GM18858 (cell line): Measurements from ENCODE around the gene ZGRF1.
"Not testable (repeated sequence)": the region's sequence is repeated elsewhere in the genome, so short reads cannot be mapped to it uniquely, and the experiment has no call there.

Experiments
- ATAC-seq: cut with Tn5 transposase; IDR thresholded peaks from one replicate; pipeline ENCODE4 v1.9.1; 2021; ENCODE audit not compliant: unreplicated experiment

Gene ZGRF1

DNA sequence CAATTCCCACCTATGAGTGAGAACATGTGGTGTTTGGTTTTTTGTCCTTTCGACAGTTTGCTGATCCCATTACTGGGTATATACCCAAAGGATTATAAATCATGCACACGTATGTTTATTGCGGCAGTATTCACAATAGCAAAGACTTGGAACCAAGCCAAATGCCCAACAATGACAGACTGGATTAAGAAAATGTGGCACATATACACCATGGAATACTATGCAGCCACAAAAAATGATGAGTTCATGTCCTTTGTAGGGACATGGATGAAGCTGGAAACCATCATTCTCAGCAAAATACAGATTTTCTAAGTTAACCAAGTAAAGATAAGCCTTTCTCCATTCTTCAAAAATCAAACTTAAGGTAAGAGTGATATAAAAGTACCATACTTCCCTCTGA, 82.4 kb downstream of the ZGRF1 start:
- ATAC-seq = not testable (repeated sequence)

DNA sequence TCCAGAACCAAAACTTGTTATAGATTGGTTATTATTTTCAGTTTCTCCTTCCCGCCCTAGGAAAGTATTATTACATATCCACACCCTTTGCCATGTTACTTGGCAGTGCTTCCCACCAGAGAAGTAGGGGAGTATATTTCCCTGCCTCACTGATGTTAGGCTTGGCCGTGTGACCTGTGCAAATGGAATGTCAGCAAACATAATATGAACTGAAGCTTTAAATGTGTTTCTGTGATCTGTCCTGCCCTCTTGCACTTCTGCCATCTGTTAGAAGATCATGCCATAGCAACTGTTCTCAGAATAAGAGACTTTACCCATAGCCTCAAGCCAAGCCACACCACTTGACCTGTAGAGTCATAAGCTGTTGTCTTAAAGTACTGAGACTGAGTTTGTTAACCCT, 84.0 kb downstream of the ZGRF1 start:
- ATAC-seq = no peak

DNA sequence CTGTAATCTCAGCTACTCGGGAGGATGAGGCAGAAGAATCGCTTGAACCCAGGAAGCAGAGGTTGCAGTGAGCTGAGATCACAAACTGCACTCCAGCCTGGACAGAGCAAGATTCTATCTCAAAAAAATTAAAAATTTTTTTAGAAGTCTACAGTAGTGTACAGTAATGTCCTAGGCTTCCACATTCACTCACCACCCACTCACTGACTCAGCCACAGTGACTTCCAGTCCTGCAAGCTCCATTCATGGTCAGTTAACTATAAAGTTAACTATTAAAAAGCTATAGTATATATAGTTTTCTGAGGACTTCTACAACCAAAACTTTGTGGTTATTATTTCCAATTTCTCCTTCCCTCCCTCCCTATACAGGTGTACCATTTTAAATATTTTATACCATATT, 86.0 kb downstream of the ZGRF1 start:
- no peak for ATAC-seq

DNA sequence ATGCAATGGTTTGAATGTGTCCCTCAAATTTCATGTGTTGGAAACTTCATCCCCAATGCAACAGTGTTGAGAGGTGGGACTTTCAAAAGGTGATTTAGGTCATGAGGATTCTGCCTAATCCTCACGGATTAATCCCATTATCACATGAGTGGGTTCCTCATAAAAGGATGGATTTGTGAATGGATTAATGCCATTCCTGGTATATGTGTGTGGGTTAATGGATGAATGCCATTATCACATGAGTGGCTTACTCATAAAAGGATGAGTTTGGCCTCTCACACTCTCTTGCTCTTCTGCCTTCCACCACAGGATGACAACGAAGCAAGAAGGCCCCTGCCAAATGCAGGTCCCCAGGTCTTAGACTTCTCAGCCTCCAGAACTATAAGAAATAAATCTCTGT, 90.2 kb downstream of the ZGRF1 start:
- no peak for ATAC-seq

DNA sequence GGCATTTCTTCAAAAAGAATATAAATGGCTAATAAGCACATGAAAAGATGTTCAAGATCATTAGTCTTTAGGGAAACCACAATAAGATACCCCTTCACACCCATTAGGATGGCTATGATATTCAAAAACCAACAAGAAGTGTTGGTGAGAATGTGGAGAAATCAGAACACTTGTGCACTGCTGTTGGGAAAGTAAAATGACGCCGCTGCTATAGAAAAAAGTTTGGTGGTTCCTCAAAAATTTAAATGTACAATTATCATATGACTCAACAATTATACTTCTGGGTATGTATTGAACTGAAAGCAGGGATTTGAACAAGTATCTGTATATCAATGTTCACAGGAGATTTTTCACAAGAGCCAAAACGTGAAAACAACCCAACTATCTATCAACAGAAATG, 91.4 kb downstream of the ZGRF1 start:
- ATAC-seq = no peak

DNA sequence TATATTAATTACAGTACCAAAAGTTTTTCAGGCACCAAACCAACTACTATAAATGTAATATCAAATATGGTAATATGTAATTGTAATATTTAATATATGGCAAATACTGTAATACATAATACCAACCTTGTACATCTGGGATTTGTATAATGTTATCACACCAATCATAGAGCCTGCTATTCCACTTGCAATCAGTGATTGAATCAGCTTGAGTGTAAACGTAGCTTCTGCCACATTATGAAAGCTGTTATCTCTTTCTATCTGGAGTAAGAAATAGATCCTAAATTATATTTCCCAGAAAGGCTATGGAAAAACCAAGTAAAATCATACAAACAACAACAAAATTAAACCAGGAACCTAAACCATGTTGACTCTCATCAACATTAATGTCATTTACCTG, 96.0 kb downstream of the ZGRF1 start:
- ATAC-seq = no peak

DNA sequence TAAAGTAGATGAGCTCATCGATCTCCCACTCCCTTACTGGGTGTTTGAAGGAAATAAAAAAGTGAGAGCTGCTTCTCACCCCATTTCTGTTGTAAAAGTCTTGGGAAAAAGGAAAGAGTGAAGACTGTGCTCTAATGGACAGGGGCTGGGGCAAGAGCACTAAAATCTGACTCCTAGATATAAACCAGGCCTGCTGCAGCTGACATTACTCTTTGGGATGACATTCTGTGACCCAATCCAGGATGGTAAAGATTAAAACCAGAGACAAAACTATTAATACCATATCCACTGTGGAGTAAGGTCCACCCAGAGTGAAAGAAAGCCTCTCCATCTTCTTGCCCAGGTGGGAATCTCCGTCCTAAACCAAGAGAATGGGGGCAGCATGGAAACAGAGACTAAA, 100.6 kb downstream of the ZGRF1 start:
- ATAC-seq = no peak

DNA sequence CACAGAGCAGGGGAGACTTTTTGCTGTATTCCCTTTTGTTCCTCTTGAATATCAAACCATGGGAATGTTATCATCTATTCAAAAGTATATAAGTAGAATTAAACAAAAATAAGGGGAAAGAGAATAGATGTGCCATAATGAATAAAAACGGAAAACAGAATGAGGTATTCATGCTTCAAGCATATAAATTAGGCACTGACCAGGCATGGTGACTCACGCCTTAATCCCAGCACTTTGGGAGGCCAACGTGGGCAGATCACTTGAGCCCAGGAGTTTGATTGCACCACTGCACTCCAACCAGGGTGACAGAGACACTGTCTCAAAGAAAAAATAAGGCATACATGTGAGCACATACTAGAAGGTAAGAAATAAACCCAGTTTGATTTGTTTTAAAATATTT, 104.4 kb downstream of the ZGRF1 start:
- no peak for ATAC-seq

DNA sequence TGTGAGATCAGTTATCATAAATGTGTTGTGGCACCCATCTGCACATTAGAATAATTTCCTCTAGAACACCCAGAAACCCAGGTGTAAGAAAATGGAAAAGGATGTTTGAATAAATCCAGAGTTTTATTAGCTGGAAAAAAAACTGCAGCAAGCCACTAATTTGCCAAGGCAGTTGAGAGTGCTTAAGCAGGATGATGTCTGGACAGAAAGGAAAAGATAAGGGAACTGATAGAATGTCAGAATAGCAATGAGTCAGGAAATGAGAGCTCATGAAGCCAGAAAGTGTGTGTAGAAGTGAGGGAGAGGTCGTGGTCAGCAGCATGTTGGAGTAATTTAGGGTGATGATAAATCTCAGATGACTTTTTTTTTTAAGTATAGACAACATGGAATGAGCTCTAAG, 105.6 kb downstream of the ZGRF1 start:
- no peak for ATAC-seq

DNA sequence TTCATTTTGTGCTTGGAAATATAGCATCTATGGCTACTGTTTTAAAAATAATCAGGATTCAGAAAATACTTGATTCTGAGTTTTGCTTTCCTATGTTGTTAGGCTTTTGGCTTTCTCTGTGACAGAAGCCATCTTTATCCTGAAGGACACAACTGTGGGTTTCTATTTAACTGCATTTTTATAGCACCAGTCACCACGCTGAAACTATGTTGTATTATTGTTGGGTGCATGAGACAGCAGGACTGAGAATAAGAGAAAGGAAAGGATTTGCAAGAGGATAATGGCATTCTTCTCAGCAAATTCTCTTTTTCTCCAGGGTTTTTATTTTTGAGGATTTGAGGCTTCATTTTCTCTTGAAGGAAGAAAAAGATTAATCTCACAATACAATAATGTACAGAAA, 110.6 kb downstream of the ZGRF1 start:
- no peak for ATAC-seq

DNA sequence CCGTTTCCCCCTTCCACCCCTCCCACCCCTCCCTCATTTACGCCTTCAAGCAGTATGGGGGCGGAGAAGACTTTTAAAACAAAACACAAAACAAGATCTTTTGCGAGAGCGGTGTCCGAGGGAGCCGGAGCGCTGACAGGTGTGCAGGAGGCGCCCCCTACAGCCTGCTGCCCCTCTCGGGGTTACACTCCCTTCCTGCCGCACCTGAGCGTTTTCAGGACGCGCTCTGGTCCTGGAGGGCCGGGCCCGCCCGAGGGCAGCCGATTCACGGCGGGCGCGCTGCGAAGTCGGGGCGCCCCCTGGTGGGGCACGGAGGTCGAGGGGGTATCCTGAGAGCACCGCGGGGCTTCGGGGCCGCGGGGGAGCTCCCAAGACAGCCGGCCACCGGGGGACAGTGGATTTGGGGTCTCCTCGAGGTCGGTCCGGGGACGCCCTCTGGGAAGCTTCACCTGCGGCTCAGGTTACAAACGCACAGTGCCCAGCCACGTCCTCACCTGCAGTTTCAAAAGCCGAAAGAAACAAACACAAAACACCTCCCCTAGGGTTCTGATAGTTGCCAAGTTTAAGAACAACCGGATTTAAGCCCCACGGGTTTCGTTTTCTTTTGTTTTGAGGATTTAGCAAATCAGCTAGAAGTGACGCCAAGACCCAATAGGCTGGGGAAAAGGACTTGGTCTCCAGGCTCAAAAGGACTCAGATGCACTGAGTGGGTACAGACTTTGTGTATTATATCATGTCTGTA, 112.8 kb downstream of the ZGRF1 start:
- peak; percentile 84 for ATAC-seq

DNA sequence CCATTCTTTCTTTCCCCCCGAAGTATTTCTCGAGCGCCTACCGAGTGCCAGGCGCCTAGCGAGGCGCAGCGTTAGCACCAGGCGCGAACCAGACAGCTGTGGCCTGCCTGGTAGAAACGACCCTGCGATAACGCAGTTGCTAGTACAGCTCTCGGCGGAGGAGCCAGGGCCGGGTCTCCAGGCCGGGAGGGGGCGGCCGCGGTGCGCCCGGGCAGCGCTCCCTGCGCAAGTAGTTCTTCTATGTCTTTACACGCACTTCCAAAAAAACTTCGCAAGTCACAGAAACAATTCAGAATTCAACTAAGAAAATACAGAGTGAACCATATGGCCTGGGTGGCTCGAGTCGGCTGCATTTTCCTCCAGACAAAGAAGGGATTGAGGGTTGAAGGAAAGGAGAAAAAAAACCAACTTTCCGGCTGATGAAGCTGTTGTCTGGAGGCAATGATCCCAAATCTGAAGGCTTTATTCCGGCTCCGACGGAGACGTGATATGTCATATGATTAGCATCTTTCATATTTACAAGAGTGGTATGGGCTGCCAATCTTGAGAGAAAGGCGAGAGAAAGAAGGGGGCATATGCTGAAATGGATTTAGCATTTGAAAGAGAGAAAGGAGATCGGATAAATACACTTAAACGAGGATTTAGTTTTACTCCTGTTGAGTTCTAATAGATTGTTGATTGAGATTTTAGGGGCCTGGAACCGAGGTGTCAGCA, 113.5 kb downstream of the ZGRF1 start:
- ATAC-seq = peak; percentile 35

DNA sequence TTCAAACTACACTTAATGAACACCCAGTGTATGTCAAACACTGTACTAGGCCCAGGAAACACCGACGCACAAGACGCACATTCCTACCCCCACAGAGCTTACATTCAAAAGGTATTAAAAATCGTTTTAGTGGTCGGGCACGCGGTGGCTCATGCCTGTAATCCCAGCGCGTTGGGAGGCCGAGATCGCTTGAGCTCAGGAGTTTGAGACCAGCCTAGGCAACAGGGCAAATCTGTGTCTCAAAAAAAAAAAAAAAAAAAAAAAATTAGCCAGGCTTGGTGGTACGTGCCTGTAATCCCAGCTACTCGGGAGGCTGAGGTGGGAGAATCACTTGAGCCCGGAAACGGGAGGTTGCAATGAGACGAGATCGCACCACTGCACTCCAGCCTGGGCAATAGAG, 114.3 kb downstream of the ZGRF1 start:
- ATAC-seq = not testable (repeated sequence)

DNA sequence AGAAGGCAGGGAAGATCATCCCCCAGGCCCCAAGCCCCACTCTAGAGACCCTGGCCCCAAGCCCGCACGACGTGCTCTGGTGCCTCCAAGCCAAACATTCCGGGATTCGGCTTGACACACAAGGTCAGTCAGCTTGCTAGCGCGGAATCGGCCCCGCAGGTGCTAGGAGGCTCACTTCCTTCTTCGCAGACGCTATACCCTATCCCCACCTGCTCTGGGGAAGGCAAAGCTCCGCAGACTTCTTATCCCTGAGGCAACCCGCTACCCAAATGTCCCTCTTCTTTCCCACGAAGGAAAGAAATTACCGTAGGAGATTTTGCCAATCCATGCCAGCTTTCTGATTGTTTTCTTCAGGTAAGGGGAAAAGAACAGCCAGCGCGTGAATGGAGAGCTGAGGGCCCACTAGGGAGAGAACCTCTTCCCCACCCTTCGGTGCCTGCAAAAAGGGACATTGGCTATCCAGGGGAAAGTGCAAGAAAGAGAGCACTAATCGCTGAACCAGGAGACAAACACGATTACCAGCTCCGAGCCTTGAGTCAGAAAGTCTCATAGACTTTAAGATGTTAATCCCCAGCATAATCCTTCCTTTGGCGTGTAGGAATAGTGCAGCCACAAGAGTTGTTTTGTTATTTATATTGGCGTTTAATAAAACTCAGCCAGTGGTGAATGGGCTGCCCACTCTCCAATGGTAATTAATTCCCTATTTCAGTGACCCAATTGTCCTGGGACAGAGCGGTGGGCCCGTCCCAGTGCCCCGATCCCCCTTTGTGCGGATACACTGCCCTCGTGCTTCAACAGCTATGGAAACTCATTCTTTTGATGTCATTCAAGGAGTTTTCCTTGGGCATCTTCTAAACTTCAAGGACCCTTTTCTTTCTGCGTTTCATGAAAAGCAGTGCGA, 115.3 kb downstream of the ZGRF1 start:
- no peak for ATAC-seq

DNA sequence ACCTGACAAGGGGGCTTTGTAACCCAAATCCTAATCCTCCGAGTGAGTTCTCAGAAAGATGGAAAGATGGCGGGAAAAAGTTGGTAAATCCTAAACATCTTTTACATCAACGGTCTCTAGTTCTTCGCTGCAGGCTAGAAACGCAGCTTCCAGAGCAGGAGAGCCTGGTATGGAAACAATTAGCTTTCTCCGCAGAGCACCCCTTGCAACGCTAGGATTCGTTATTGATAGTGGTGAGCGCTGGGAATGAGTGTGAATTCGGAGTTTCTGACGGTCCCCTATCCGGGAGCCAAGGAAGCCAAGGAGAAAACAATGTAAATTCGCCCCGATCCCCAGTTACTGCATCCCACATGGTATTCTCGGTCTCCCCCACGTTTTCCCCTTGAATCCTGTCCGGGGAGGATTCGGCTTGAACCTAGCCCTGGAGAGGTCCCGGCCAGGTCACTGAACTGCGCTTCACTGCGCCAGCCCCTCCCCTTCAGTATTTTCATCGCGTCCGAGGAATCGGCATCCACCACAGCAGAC, 116.0 kb downstream of the ZGRF1 start:
- no peak for ATAC-seq

DNA sequence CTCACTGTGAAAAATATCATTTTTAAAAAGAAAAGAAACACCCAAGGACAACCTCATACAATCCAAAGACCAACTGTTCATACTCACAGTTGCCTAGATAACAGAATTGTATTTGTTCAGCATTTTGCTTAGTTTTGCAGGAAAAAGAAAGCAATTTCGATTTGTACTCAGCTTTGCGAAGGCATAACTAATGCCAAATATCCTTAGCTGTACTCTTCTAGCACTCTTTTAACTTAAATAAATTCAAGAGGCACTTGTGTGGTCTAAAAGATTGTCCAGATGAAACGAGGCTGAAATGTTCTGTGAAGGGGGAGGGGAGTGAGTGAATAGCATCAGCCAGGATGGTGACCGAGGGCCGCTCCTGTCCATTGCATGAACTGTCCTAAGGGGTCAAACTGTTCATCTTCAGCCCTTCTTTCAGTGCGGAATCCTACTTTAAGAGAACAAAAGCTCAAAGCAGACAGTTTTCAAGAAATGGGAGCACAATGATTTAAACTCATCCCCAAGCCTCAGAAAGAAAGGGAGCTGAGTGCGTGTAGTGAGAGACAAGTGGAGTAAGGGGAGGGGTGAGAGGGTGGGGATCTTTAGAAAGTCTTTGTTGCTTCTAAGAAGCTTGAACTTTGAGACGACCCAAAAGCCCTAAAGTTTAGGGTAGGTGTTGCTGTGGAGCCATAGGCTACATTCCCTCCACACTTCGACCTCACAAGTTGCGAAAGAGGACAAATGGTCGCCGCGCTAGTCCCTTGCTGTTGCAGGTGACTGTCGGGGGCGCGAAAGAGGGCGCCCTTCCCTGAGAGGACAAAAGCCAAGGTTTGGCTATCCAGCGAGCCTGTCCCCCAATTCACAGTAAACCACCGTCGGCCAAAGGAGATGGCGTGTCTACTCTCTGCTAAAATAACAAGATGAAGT, 116.8 kb downstream of the ZGRF1 start:
- ATAC-seq = no peak

DNA sequence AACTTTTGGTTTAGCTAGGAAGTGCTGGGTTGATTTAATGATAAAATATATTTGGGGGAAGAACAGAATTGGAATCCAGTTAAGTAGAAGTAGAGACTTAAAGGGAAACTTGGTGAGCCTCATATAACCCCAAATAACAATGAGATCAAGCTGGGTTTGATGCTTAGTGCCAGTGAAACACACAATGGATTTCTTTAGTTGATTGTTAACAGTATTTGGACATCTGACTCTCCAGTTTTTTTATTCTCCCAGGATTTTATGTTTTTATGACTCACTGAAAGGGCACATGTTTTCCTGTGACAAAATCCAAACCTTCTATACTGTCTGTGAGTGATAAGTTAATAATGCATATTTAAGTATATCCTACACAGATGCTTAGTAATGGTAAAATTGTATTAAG, 118.0 kb downstream of the ZGRF1 start:
- no peak for ATAC-seq

DNA sequence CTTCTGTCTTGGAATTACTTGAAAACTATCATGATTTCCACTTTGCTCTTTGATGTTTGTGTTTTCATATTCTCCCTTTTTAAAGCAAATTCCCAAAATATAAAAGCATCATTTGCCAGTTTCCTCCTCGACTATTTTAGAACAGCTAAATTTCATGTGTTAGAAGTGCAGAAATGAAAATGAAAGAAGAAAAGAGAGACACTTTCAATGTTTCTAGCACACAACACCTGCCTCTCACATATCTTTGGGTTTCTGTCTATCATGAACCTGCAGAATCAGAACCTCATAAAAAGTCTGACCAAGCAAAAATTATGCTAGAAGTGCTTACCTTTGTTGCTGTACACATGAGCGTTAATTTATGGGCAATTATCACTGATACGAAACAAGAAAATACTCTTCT, 118.8 kb downstream of the ZGRF1 start:
- no peak for ATAC-seq

DNA sequence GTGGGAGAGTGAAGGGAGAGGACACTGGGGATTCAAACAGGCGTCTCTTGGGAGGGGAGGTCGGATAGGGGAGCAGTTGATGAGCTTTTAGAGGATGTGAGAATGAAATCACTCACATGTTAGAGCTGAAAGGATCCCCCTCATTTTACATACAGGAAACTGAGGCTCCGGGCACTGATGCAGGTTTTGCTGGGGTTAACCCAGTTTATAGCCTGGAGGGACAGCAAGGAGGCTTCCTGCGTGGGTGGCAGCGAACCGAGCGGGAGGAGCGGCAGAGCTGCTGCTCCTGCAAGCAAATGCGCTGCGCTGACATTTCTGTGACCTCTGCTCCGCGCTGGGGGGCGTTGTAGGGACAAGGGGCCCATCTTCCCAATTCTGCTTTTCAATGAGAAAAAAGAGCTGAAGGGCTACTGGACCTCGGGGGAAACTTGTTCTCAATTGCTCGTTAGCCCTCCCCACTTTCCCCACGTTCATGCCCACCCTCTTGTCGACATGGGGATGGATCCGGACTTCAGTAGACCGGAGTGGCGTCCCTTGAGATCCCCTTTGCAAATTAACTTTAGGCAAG, 119.6 kb downstream of the ZGRF1 start:
- peak; percentile 24 for ATAC-seq

DNA sequence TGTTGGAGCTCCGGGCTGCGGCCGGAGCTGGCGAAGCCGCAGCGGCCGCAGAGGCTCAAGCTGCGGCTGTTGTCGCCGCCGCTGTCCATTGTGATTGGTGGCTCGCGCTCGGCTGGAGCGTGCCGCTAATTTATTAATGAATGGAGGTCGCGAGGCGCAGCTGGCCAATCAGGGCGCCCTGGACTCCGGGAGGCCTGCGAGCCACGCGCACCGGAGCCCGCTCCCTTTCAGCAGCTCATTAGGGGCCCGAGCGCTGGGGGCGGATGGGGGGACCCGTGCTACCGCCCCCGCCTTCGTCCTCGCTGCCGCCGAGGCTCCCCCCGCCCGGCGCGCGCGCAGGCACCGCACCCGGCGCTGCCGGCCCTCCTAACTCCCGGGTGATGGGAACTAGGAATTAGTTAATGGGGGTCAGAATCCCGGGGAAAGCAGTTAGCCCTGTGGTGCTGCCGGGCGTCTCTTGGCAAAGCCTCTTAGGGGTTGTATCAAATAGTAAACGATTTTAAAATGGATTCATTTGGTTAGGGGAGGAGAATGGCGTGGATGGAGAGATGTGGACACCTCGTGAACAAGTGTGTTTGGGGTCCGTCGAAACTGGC, 120.1 kb downstream of the ZGRF1 start:
- peak; percentile 27 for ATAC-seq
